Heart left ventricle (tissue), 16 donors: Measurements from ENCODE around the gene CDKL5. TPM values are rescaled to one million over a fixed set of nuclear protein-coding genes. Genes with fewer than 3 reads are reported as not detected.
A peak's percentile ranks its signal among the peaks of the same experiment; 100 is the strongest.
"Not testable (repeated sequence)": the region's sequence is repeated elsewhere in the genome, so short reads cannot be mapped to it uniquely, and the experiment has no call there.

Experiments used
- ATAC-seq, 4 donors: fragments of 200-7000 bp; cut with Tn5 transposase; one replicate each; pipeline ENCODE4 v1.9.1; 2020 to 2022; ENCODE audit warnings: moderate library complexity in 4 of 4, mild to moderate bottlenecking in 3 of 4, moderate number of reproducible peaks in 1 of 4
- DNase-seq, 5 donors: peaks; one replicate each; pipeline ENCODE4 v3.0.0-alpha.2; 2020
- H3K27ac ChIP-seq, 12 donors: fragments of 200-600 bp; sonication (generic) in 4 of 12; one replicate each; pipeline versions ENCODE4 v1.5.0 to v1.8.0; 2016 to 2022; ENCODE audit warnings: mild to moderate bottlenecking in 2 of 12
- H3K27me3 ChIP-seq, 9 donors: fragments of 200-600 bp; sonication (generic) in 2 of 9; one replicate each; pipeline versions ENCODE4 v1.5.1 to v1.8.0; 2016 to 2022; ENCODE audit warnings: mild to moderate bottlenecking in 3 of 9
- H3K36me3 ChIP-seq, 9 donors: fragments of 200-600 bp; sonication (generic) in 2 of 9; one replicate each; pipeline versions ENCODE4 v1.5.0 to v1.8.0; 2018 to 2022; ENCODE audit warnings: mild to moderate bottlenecking in 2 of 9
- H3K4me1 ChIP-seq, 12 donors: fragments of 200-600 bp; sonication (generic) in 4 of 12; one replicate each; pipeline versions ENCODE4 v1.5.0 to v1.8.0; 2016 to 2022; ENCODE audit warnings: mild to moderate bottlenecking in 3 of 12
- H3K4me3 ChIP-seq, 12 donors: fragments of 200-600 bp; sonication (generic) in 4 of 12; one replicate each; pipeline versions ENCODE4 v1.5.0 to v1.8.0; 2017 to 2022; ENCODE audit warnings: mild to moderate bottlenecking in 9 of 12, moderate library complexity in 4 of 12
- H3K9me3 ChIP-seq, 12 donors: fragments of 200-600 bp; sonication (generic) in 4 of 12; one replicate each; pipeline versions ENCODE4 v1.5.0 to v1.8.0; 2016 to 2022; ENCODE audit warnings: mild to moderate bottlenecking in 1 of 12
- CTCF ChIP-seq, 12 donors: fragments of 200-600 bp; sonication (generic) in 4 of 12; IDR thresholded peaks; one replicate each; pipeline versions ENCODE4 v1.5.0 to v1.8.0; 2018 to 2022; ENCODE audit warnings: antibody characterized with exemption in 12 of 12, mild to moderate bottlenecking in 5 of 12
- POLR2A ChIP-seq, 2 donors: fragments of 450-650 bp; IDR thresholded peaks; one replicate each; pipeline ENCODE4 v1.6.1; 2017; ENCODE audit warnings: antibody characterized with exemption in 2 of 2, mild to moderate bottlenecking in 2 of 2, moderate library complexity in 2 of 2
- WGBS, 4 donors: extraction: QIAGEN DNeasy Blood & Tissue Kit in 2 of 4; methylation state at CpG; one replicate each; pipeline versions ENCODE4 v1.1.5 to v1.1.7; 2013 to 2018; 5-methylcytosine and 5-hydroxymethylcytosine counted together
- intact Hi-C, 10 donors: fragments of 100-400 bp; cut with DNase I; formaldehyde crosslinking; loops; one replicate each; pipeline versions ENCODE4 v1.11.1 to v1.14.2; 2022
- polyA plus RNA-seq, 2 donors: library from polyadenylated mRNA; stranded (reverse); fragments of 200-250 nt; gene quantifications; one replicate each; pipeline ENCODE4 v1.2.3, GENCODE V29; 2013
- total RNA-seq, 9 donors: library from RNA; depleted of rRNA in 2 of 9; stranded (reverse); fragments of >200 nt in 2 of 9; fragmentation: NEBNext Ultra II Directional in 3 of 9; extraction: Animal tissue kit (Norgen Biotek cat#: 25700) in 3 of 9; gene quantifications; one replicate each; pipeline versions ENCODE4 v1.1.0 to v1.2.4, GENCODE V29; 2016 to 2023
- donor health status: ischemic (EF 13 %, LVEDD 7.1; RV severe dilation, severe dysfunction).
- donor health status: healthy with polysubstance abuse.
- donor health status: DM: no; HTN: yes; CAD: no.
- donor health status: DM: no; HTN: no; CAD: no.
- donor health status: ischemic (EF 25% LVEDD 6.9; RV normal size, moderate dysfunction).
- donor health status: ischemic (EF 25% LVEDD 5.7; RV mildly dilated, moderate dysfunction).
- donor health status: healthy.
- donor health status: DM: yes; HTN: yes; CAD: no.
- donor health status: ischemic (EF 35%, LVEDD 5.7; RV mildly dilated, moderate dysfunction).
- donor health status: nonischemic (EF 11% LVEDD 7.7; RV severe dilation, severe dysfunction).
- donor health status: DM: yes; HTN: yes; CAD: no.
- donor health status: PGD.
- donor health status: ischemic (EF 29% LVEDD 5.4; RV normal size, mild dysfunction).
- donor health status: nonischemic (EF 23%, LVEDD 6.1; RV moderate dilation, normal function).

Gene CDKL5
- total and polyA plus RNA-seq, 11 donors: 3.0 to 12.5 (median 9.3) TPM

DNA sequence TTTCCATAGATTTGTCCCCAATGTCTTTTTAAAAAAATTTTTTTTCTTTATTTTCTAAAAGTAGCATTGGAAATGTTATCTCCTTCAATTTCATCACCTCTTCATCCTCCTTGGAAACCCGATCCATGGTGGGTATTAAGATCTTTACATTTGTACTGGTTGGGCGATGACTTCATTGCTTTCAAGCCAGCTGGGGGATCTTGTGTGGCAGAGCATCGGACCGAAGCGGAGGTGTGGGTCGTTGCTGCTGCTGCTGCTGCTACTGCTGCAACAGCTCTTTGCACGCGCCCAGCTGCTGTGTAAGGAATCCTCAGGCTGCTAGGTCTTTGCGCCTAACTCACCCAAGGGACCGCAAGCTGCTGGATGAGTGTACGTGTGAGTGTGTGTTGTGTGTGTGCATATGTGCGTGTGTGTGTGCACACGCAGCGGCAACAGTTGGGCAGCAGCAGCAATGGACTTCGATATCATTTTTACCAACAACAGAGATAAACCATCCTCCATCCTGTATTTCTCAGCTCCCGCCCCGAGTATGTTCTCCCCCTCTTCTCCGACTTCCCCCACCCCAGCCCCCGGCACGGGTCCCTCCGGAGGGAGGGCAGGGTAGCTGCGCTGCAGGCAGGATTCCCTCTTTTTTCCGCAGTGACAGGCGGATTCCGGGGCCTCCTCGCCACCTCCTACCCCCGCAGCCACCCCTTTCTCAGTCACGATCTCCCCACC, 768 bp upstream of the CDKL5 start:
- Histone ChIP-seq H3K4me3 (peak overlapping the region; percentile 33 to 89 (median 77)), H3K36me3 (no peaks in the 10 kb centered on the region), H3K4me1 (peaks cover 0 to 12% (median 0%) of the 10 kb centered on the region in 12 donors), H3K9me3 (no peaks in the 10 kb centered on the region), H3K27ac (peak overlapping the region in 10 of 12 donors; percentile 22 to 84 (median 40)), H3K27me3 (peaks cover 0 to 34% (median 0%) of the 10 kb centered on the region in 9 donors)
- TF ChIP-seq CTCF (IDR thresholded peaks at IDR 0.05): no peak
- no peak for TF ChIP-seq POLR2A (IDR thresholded peaks at IDR 0.05)
- intact Hi-C loops: loop anchor here in 7 of 10 donors (2.0 to 10.0 kb wide), 7 partner anchors 150 to 470 kb away; partner anchors contain the start of gene RS1 (in 6 of the 7)
- DNase-seq (peak in 4 of 5 donors; percentile 17 to 54 (median 30)), ATAC-seq (peak in 1 of 4 donors; percentile 15)
- WGBS, 4 donors: 0 to 23% (median 8%) methylated on average over 27 to 28 of the region's 28 CpGs

- H3K27ac ChIP-seq: peak overlapping the region in 11 of 12 donors; percentile 53 to 87 (median 78)
- ATAC-seq (peak in 1 of 4 donors; percentile 3), DNase-seq (no peak)
- intact Hi-C loops: loop anchor here in 7 of 10 donors (5.0 to 10.0 kb wide), 6 partner anchors 149 to 469 kb away; partner anchors contain the start of gene RS1 (in 6 of the 7)
- WGBS, 4 donors: 0 to 4% (median 1%) methylated on average over 17 to 38 of the region's 40 CpGs; no CpG with 5 or more reads in 1 of the 4 donors
- peak overlapping the region; percentile 45 to 89 (median 77) for H3K4me3 ChIP-seq
- peaks cover 0 to 12% (median 0%) of the 10 kb centered on the region in 12 donors for H3K4me1 ChIP-seq
- no peaks in the 10 kb centered on the region for H3K36me3 ChIP-seq
- H3K9me3 ChIP-seq: no peaks in the 10 kb centered on the region
- peaks cover 0 to 34% (median 0%) of the 10 kb centered on the region in 9 donors for H3K27me3 ChIP-seq
- no peak for TF ChIP-seq CTCF (IDR thresholded peaks at IDR 0.05)
- no peak for TF ChIP-seq POLR2A (IDR thresholded peaks at IDR 0.05)
Measured at GRCh38 chrX:18426004-18426320, 554 bp downstream of the CDKL5 start.

- intact Hi-C loops: loop anchor here in 7 of 10 donors (5.0 to 10.0 kb wide), 6 partner anchors 147 to 467 kb away; partner anchors contain the start of gene RS1 (in 6 of the 7)
- no peak overlapping the region for H3K4me3 ChIP-seq
- H3K9me3 ChIP-seq: no peaks in the 10 kb centered on the region
- DNase-seq (no peak), ATAC-seq (no peak)
- H3K27ac ChIP-seq: no peak overlapping the region
- TF ChIP-seq POLR2A (IDR thresholded peaks at IDR 0.05): no peak
- TF ChIP-seq CTCF (IDR thresholded peaks at IDR 0.05): no peak
- no peaks in the 10 kb centered on the region for H3K36me3 ChIP-seq
- 45 to 75% (median 68%) methylated on average over 5 of the region's 5 CpGs for WGBS, 4 donors
- peaks cover 0 to 12% (median 0%) of the 10 kb centered on the region in 12 donors for H3K4me1 ChIP-seq
- peaks cover 0 to 30% (median 0%) of the 10 kb centered on the region in 9 donors for H3K27me3 ChIP-seq
Measured at GRCh38 chrX:18428006-18428405, 2.6 kb downstream of the CDKL5 start.

DNA sequence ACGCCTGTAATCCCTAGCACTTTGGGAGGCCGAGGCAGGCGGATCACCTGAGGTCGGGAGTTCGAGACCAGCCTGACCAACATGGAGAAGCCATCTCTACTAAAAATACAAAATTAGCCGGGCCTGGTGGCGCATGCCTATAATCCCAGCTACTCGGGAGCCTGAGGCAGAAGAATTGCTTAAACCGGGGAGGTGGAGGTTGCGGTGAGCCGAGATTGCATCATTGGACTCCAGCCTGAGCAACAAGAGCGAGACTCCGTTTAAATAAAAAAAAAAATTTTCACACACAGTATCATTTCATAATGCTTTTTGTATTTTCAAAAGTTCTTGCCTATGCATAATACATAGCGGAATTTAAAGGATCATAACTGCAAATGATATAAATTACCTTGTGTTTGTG, 7.9 kb downstream of the CDKL5 start:
- H3K4me3 ChIP-seq, H3K9me3 ChIP-seq, intact Hi-C loops, H3K27me3 ChIP-seq, H3K27ac ChIP-seq, H3K36me3 ChIP-seq, ATAC-seq, DNase-seq, H3K4me1 ChIP-seq: not testable (repeated sequence)
- 90 to 94% (median 93%) methylated on average over 14 of the region's 14 CpGs for WGBS, 4 donors
